Esophagus squamous epithelium (tissue), 5 donors: ENCODE measurements around the gene SYDE1. TPM values are rescaled to one million over a fixed set of nuclear protein-coding genes. Genes with fewer than 3 reads are reported as not detected.

Source experiments
- DNase-seq: peaks from one replicate; lab custom pipeline; 2025; lab: John Stamatoyannopoulos, UW
- H3K27ac ChIP-seq, 4 donors: fragments of 200-600 bp; sonication (generic); one replicate each; pipeline ENCODE4 v1.5.1; 2016 to 2019; ENCODE audit warnings: mild to moderate bottlenecking in 1 of 4
- H3K27me3 ChIP-seq, 4 donors: fragments of 200-600 bp; sonication (generic); 1 replicate in 3 of 4; 2 replicates in 1 of 4; pipeline versions ENCODE4 v1.5.1 to v1.6.0; 2017 to 2021; ENCODE audit warnings: antibody characterized with exemption in 1 of 4
- H3K36me3 ChIP-seq, 3 donors: fragments of 200-600 bp; sonication (generic); one replicate each; pipeline ENCODE4 v1.5.1; 2016 to 2019
- H3K4me1 ChIP-seq, 3 donors: fragments of 200-600 bp; sonication (generic); one replicate each; pipeline ENCODE4 v1.5.1; 2017 to 2019
- H3K4me3 ChIP-seq, 4 donors: fragments of 200-600 bp; sonication (generic); 1 replicate in 3 of 4; 2 replicates in 1 of 4; pipeline ENCODE4 v1.5.1; 2016 to 2019; ENCODE audit warnings: mild to moderate bottlenecking in 2 of 4, moderate library complexity in 1 of 4
- H3K9me3 ChIP-seq, 3 donors: fragments of 200-600 bp; sonication (generic); one replicate each; pipeline ENCODE4 v1.5.1; 2016 to 2019
- POLR2A ChIP-seq, 4 donors: fragments of 450-650 bp; IDR thresholded peaks; one replicate each; pipeline ENCODE4 v1.6.1; 2017; ENCODE audit warnings: antibody characterized with exemption in 4 of 4, mild to moderate bottlenecking in 4 of 4, moderate library complexity in 3 of 4
- WGBS, 2 donors: methylation state at CpG; one replicate each; pipeline ENCODE4 v1.1.5; 2018; 5-methylcytosine and 5-hydroxymethylcytosine counted together
- intact Hi-C: fragments of 100-400 bp; cut with DNase I; formaldehyde crosslinking; loops from one replicate; pipeline ENCODE4 v1.15.0; 2022
- total RNA-seq, 4 donors: library from RNA; depleted of rRNA; stranded (reverse); fragments of >200 nt; gene quantifications; one replicate each; pipeline ENCODE4 v1.1.0, GENCODE V29; 2016
- TF ChIP-seq, protein P1 (sequence below), 6 experiments: fragments of 450-650 bp in 4 of 6; fragments of 200-600 bp in 2 of 6; sonication (generic) in 2 of 6; IDR thresholded peaks; one replicate each; pipeline ENCODE4 v1.5.1; 2016 to 2019; ENCODE audit warnings: antibody characterized with exemption in 6 of 6, mild to moderate bottlenecking in 4 of 6, moderate library complexity in 4 of 6
- donor health status: DM: yes; HTN: yes; CAD: no.

The SYDE1 gene
- total RNA-seq, 4 donors from 2014 or later: 1.4 to 10.3 (median 4.6) TPM

- H3K9me3 ChIP-seq: no peaks in the 10 kb centered on the region
- intact Hi-C loops: no loop called here
- H3K36me3 ChIP-seq: no peaks in the 10 kb centered on the region
- H3K4me3 ChIP-seq: no peak overlapping the region
- DNase-seq: no peak
- peaks cover 0 to 14% (median 0%) of the 10 kb centered on the region in 3 donors for H3K4me1 ChIP-seq
- 67 to 95% methylated on average over 4 to 5 of the region's 5 CpGs for WGBS, 2 donors
- H3K27me3 ChIP-seq: peaks cover 0 to 5% (median 0%) of the 10 kb centered on the region in 4 donors
- no peak overlapping the region for H3K27ac ChIP-seq
- TF ChIP-seq, protein P1, sequence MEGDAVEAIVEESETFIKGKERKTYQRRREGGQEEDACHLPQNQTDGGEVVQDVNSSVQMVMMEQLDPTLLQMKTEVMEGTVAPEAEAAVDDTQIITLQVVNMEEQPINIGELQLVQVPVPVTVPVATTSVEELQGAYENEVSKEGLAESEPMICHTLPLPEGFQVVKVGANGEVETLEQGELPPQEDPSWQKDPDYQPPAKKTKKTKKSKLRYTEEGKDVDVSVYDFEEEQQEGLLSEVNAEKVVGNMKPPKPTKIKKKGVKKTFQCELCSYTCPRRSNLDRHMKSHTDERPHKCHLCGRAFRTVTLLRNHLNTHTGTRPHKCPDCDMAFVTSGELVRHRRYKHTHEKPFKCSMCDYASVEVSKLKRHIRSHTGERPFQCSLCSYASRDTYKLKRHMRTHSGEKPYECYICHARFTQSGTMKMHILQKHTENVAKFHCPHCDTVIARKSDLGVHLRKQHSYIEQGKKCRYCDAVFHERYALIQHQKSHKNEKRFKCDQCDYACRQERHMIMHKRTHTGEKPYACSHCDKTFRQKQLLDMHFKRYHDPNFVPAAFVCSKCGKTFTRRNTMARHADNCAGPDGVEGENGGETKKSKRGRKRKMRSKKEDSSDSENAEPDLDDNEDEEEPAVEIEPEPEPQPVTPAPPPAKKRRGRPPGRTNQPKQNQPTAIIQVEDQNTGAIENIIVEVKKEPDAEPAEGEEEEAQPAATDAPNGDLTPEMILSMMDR (IDR thresholded peaks at IDR 0.05): no peak
- no peak for TF ChIP-seq POLR2A (IDR thresholded peaks at IDR 0.05)
Observed at GRCh38 chr19:15142313-15142712, 35.1 kb downstream of the SYDE1 start.

DNA sequence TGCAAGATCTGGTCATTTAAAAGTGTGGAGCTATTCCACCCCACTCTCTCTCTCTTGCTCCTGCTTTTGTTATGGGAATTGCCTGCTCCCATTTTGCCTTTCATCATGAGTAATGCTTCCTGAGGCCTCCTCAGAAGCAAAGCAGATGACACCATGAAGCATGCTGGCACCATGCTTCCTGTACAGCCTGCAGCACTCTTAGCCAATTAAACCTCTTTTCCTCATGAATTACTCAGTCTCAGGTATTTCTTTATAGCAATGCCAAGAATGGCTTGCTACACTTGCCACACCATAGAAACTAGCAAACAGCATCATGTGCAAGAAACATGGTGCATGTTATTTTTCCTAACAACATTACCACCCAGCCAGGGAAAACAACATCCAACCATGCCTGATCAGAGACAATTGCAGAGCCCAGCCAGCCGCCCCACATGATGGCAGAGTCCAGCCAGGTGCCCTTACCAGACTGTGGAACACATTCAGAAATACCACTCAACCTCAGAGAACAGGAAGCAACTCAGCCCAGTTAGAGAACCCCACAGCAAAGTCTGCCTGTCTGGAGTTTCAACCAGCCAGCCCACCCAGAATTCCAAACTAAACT, 36.9 kb downstream of the SYDE1 start:
- Histone ChIP-seq H3K9me3 (no peaks in the 10 kb centered on the region), H3K27me3 (no peaks in the 10 kb centered on the region), H3K4me3 (no peak overlapping the region), H3K27ac (peak overlapping the region in 3 of 4 donors; percentile 9 to 26 (median 22)), H3K4me1 (peaks cover 0 to 3% (median 0%) of the 10 kb centered on the region in 3 donors), H3K36me3 (no peaks in the 10 kb centered on the region)
- no peak for DNase-seq
- intact Hi-C loops: no loop called here
- no peak for TF ChIP-seq POLR2A (IDR thresholded peaks at IDR 0.05)
- WGBS, 2 donors: 90% methylated on average over 1 of the region's 1 CpG; no CpG with 5 or more reads in 1 of the 2 donors

- no peak overlapping the region for H3K4me3 ChIP-seq
- no peak for TF ChIP-seq POLR2A (IDR thresholded peaks at IDR 0.05)
- TF ChIP-seq, protein P1 (IDR thresholded peaks at IDR 0.05): no peak
- intact Hi-C loops: loop anchor here (5.0 kb wide), 1 partner anchor 55 kb away; no protein-coding TSS in a partner anchor
- 60 to 93% methylated on average over 1 of the region's 1 CpG for WGBS, 2 donors
- no peak overlapping the region for H3K27ac ChIP-seq
- DNase-seq: no peak
- no peaks in the 10 kb centered on the region for H3K9me3 ChIP-seq
- H3K36me3 ChIP-seq: no peaks in the 10 kb centered on the region
- H3K27me3 ChIP-seq: peaks cover 0 to 4% (median 0%) of the 10 kb centered on the region in 4 donors
- H3K4me1 ChIP-seq: peaks cover 0 to 3% (median 0%) of the 10 kb centered on the region in 3 donors
Observed at GRCh38 chr19:15147090-15147489, 39.9 kb downstream of the SYDE1 start.

- Histone ChIP-seq H3K4me3 (no peak overlapping the region), H3K36me3 (no peaks in the 10 kb centered on the region), H3K9me3 (no peaks in the 10 kb centered on the region), H3K4me1 (peaks cover 0 to 3% (median 0%) of the 10 kb centered on the region in 3 donors), H3K27me3 (peaks cover 0 to 4% (median 0%) of the 10 kb centered on the region in 4 donors), H3K27ac (no peak overlapping the region)
- WGBS, 2 donors: 68 to 80% methylated on average over 4 of the region's 5 CpGs
- DNase-seq: no peak
- TF ChIP-seq, protein P1 (IDR thresholded peaks at IDR 0.05): no peak
- no peak for TF ChIP-seq POLR2A (IDR thresholded peaks at IDR 0.05)
- intact Hi-C loops: loop anchor here (5.0 kb wide), 2 partner anchors 42 to 57 kb away; partner anchors contain the start of gene SYDE1
Observed at GRCh38 chr19:15149737-15150136, 42.5 kb downstream of the SYDE1 start.

- H3K27me3 ChIP-seq: peaks cover 0 to 4% (median 0%) of the 10 kb centered on the region in 4 donors
- WGBS, 2 donors: 90 to 95% methylated on average over 3 of the region's 3 CpGs
- no peak overlapping the region for H3K4me3 ChIP-seq
- DNase-seq: no peak
- H3K4me1 ChIP-seq: no peaks in the 10 kb centered on the region
- peaks cover 0 to 2% (median 0%) of the 10 kb centered on the region in 3 donors for H3K9me3 ChIP-seq
- no peak overlapping the region for H3K27ac ChIP-seq
- TF ChIP-seq, protein P1 (IDR thresholded peaks at IDR 0.05): peak; percentile 16 to 70 (median 43)
- TF ChIP-seq POLR2A (IDR thresholded peaks at IDR 0.05): no peak
- intact Hi-C loops: loop anchor here (5.0 kb wide), 1 partner anchor 47 kb away; the partner anchor contains the start of gene SYDE1
- H3K36me3 ChIP-seq: peaks cover 0 to 3% (median 0%) of the 10 kb centered on the region in 3 donors
Observed at GRCh38 chr19:15154002-15154612, 46.9 kb downstream of the SYDE1 start.
